ENCODE results near the gene GSN. TPM values are rescaled to one million over a fixed set of nuclear protein-coding genes. Genes with fewer than 3 reads are reported as not detected.

The GSN gene
- total RNA-seq, 1 donor from 2014 or later: 249 TPM

DNA sequence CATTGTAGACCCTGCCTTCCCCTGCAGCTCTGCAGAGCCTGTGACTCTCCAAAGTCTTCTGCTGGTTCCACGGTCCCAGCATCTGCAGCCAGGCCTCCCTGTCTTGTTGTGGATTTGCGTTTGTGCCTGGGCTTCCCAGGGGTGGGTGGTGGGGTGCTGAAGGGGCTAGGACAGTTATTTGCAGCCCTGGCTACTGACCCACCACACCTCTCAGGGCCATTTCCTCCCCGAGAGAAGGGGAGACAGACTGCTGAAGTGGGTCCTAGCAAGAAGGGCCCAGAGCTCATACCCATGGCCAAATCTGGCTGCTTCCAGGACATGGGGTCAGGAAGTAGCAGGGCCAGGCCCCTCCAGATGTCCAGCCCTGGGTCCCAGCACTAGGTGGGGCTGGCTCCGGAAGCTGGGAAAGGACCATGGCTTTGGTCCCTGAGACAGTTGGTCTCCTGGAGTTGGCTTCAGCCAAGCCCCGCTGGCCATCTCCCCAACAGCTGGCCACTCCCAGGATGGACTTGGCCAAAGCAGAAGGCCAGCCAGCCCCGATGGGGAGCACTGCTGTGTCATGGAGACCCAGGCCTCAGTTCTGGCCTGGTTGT lies 26.3 kb downstream of the GSN start:
- Mint-ChIP-seq H3K4me3 (ENCODE audit: unreplicated experiment) (no peak overlapping the region), H3K27ac (ENCODE audit: unreplicated experiment) (no peak overlapping the region), H3K9me3 (ENCODE audit: unreplicated experiment) (no peaks in the 10 kb centered on the region), H3K27me3 (ENCODE audit: unreplicated experiment) (no peaks in the 10 kb centered on the region), H3K36me3 (ENCODE audit: unreplicated experiment) (peaks cover 6% of the 10 kb centered on the region), H3K4me1 (ENCODE audit: unreplicated experiment) (peaks cover 29% of the 10 kb centered on the region)
- TF ChIP-seq, protein P1, sequence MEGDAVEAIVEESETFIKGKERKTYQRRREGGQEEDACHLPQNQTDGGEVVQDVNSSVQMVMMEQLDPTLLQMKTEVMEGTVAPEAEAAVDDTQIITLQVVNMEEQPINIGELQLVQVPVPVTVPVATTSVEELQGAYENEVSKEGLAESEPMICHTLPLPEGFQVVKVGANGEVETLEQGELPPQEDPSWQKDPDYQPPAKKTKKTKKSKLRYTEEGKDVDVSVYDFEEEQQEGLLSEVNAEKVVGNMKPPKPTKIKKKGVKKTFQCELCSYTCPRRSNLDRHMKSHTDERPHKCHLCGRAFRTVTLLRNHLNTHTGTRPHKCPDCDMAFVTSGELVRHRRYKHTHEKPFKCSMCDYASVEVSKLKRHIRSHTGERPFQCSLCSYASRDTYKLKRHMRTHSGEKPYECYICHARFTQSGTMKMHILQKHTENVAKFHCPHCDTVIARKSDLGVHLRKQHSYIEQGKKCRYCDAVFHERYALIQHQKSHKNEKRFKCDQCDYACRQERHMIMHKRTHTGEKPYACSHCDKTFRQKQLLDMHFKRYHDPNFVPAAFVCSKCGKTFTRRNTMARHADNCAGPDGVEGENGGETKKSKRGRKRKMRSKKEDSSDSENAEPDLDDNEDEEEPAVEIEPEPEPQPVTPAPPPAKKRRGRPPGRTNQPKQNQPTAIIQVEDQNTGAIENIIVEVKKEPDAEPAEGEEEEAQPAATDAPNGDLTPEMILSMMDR (IDR thresholded peaks at IDR 0.05): no peak
- no peak for DNase-seq (ENCODE audit: extremely low spot score, unreplicated experiment)

DNA sequence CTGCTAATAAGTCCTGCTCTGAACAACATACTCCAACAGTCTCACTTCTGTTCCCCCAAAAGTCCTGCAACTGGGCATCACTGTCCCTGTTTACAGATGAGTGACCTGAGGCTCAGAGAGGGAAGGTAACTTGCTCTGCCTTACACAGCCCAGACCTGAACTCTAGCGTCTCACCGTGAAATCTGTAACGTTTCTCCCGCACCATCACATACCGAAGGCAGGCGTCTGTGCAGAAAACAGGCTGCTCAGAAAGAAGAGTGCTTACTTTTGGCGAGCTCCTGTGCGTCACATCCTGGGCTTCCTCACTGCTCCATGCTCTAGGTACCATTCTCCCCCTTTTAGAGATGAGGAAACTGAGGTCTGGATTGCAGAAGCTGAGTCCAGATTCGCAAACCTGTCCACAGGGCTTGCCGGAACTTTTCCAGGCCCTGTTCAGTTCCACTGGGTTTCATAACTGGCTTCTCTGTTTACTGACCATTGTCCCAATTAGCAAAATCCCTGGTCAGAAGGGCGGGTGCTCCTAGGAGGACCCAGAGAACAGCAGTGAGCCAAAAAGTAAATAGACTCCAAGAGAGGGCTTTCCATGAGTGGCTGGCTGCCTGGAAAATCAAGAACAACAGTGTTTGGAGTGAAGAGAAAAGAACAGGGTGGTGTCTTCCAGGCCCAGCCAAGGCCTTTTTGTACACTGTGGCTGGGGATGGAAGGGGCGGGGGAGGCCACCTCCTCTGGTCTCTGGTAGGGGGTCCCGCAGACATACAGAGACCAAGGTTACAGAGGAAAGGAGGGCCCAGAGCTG lies 27.1 kb downstream of the GSN start:
- Mint-ChIP-seq H3K27me3 (ENCODE audit: unreplicated experiment) (no peaks in the 10 kb centered on the region), H3K9me3 (ENCODE audit: unreplicated experiment) (no peaks in the 10 kb centered on the region), H3K4me1 (ENCODE audit: unreplicated experiment) (peaks cover 26% of the 10 kb centered on the region), H3K27ac (ENCODE audit: unreplicated experiment) (peak overlapping the region; percentile 61), H3K4me3 (ENCODE audit: unreplicated experiment) (no peak overlapping the region), H3K36me3 (ENCODE audit: unreplicated experiment) (peaks cover 6% of the 10 kb centered on the region)
- TF ChIP-seq, protein P1 (IDR thresholded peaks at IDR 0.05): no peak
- DNase-seq (ENCODE audit: extremely low spot score, unreplicated experiment): no peak

- H3K27me3 Mint-ChIP-seq (ENCODE audit: unreplicated experiment): no peaks in the 10 kb centered on the region
- TF ChIP-seq, protein P1 (IDR thresholded peaks at IDR 0.05): no peak
- H3K4me1 Mint-ChIP-seq (ENCODE audit: unreplicated experiment): peaks cover 30% of the 10 kb centered on the region
- no peak for DNase-seq (ENCODE audit: extremely low spot score, unreplicated experiment)
- peak overlapping the region; percentile 61 for H3K27ac Mint-ChIP-seq (ENCODE audit: unreplicated experiment)
- peaks cover 6% of the 10 kb centered on the region for H3K36me3 Mint-ChIP-seq (ENCODE audit: unreplicated experiment)
- H3K9me3 Mint-ChIP-seq (ENCODE audit: unreplicated experiment): no peaks in the 10 kb centered on the region
- no peak overlapping the region for H3K4me3 Mint-ChIP-seq (ENCODE audit: unreplicated experiment)
These were observed 27.8 kb downstream of the GSN start for GRCh38 chr9:121295662-121296191.

DNA sequence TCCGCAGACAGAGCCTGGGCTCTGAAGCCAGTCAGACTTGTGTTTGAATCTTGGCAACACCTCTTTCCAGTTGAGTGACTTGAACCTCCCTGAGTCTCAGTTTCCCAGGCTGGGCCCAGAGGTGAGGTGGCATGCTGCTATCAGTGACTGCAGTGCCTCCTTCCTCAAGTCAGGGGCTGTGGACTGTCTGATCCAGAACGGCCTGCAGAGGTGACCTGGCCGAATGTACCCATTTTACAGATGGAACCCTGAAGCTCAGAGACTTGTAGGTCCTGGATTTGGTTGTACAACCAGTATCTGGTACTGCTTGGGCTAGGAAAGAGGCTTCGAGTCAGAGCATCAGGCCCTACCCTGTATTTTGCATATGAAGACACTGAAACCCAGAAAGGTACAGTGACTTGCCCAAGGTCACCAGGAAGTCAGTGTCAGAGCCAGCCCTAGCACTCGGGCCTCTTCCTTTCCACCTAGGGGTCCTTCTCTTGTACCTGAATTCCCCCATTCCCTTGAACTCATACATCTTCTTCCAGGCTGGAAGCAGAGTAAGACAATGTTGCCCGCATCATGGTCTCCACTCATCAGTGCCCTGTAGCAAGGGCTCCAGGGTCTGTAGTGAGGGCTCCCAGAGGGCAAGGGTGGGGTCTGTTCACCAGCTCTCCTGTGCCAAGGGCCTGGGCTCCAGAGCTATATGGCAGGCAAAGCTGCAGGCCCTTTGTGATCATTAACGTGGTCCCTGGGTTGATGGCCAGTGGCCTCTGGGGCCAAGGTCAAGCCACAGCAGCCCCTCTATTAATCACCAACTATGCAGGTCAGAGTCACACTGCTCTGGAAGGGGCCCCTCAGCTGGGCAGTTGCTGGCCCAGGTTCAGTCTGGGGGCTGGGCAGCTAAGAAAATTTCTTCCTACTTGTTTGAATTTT lies 28.5 kb downstream of the GSN start:
- Mint-ChIP-seq H3K36me3 (ENCODE audit: unreplicated experiment) (peaks cover 6% of the 10 kb centered on the region), H3K27me3 (ENCODE audit: unreplicated experiment) (no peaks in the 10 kb centered on the region), H3K4me1 (ENCODE audit: unreplicated experiment) (peaks cover 31% of the 10 kb centered on the region), H3K4me3 (ENCODE audit: unreplicated experiment) (no peak overlapping the region), H3K9me3 (ENCODE audit: unreplicated experiment) (no peaks in the 10 kb centered on the region), H3K27ac (ENCODE audit: unreplicated experiment) (peak overlapping the region; percentile 31)
- TF ChIP-seq, protein P1 (IDR thresholded peaks at IDR 0.05): no peak
- no peak for DNase-seq (ENCODE audit: extremely low spot score, unreplicated experiment)

All from osteocyte (in vitro differentiated cells).